ENCODE measurements around the gene KISS1.

DNA sequence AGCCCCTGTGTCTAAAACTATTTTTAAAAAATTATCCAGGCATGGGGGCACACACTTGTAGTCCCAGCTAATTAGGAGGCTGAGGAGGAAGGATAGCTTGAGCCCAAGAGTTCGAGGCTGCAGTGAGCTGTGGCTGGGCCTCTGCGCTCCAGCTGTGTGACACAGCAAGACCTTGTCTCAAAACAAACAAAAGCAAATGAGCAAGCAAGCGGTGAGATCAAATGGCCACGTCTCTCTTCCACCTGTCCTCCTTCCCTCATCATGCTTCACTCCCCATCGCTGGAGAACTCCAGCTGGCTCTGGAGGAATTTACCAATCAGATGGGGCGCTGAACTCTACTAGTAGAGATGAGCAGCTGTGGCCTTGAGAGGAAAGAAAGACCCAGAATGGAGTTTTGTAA, 16.2 kb downstream of the KISS1 start:
- TF ChIP-seq, protein P1, sequence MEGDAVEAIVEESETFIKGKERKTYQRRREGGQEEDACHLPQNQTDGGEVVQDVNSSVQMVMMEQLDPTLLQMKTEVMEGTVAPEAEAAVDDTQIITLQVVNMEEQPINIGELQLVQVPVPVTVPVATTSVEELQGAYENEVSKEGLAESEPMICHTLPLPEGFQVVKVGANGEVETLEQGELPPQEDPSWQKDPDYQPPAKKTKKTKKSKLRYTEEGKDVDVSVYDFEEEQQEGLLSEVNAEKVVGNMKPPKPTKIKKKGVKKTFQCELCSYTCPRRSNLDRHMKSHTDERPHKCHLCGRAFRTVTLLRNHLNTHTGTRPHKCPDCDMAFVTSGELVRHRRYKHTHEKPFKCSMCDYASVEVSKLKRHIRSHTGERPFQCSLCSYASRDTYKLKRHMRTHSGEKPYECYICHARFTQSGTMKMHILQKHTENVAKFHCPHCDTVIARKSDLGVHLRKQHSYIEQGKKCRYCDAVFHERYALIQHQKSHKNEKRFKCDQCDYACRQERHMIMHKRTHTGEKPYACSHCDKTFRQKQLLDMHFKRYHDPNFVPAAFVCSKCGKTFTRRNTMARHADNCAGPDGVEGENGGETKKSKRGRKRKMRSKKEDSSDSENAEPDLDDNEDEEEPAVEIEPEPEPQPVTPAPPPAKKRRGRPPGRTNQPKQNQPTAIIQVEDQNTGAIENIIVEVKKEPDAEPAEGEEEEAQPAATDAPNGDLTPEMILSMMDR (optimal IDR thresholded peaks at IDR 0.05 in 1 of 3, IDR thresholded peaks at IDR 0.05 in 1 of 3, conservative IDR thresholded peaks at IDR 0.05 in 1 of 3; ENCODE audit: extremely low read depth in 1 of 3, insufficient read depth in 2 of 3, low read length in 3 of 3), result no peak
- no peak for TF ChIP-seq EZH2 (IDR thresholded peaks at IDR 0.05; ENCODE audit: low read length)
